ENCODE measurements around the gene LOXL1.

Gene LOXL1

DNA sequence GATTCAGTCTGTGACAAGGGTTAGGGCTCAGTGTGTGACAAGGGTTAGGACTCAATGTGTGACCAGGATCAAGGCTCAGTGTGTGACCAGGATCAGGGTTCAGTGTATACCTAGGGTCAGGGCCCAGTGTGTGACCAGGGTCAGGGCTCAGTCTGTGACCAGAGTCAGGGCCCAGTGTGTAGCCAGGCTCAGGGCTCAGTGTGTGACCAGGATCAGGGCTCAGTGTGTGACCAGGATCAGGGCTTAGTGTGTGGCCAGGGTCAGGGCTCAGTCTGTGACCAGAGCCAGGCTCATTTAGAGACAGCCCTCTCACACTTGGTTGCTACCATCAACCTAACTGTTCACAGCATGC is 24.2 kb downstream of the LOXL1 start:
- no peak for ATAC-seq
- no peak for TF ChIP-seq ZNF70 (CRISPR knock-in tag; IDR thresholded peaks at IDR 0.05)
- no peak for TF ChIP-seq ISL1 (CRISPR knock-in tag; IDR thresholded peaks at IDR 0.05)
- TF ChIP-seq, protein P1, sequence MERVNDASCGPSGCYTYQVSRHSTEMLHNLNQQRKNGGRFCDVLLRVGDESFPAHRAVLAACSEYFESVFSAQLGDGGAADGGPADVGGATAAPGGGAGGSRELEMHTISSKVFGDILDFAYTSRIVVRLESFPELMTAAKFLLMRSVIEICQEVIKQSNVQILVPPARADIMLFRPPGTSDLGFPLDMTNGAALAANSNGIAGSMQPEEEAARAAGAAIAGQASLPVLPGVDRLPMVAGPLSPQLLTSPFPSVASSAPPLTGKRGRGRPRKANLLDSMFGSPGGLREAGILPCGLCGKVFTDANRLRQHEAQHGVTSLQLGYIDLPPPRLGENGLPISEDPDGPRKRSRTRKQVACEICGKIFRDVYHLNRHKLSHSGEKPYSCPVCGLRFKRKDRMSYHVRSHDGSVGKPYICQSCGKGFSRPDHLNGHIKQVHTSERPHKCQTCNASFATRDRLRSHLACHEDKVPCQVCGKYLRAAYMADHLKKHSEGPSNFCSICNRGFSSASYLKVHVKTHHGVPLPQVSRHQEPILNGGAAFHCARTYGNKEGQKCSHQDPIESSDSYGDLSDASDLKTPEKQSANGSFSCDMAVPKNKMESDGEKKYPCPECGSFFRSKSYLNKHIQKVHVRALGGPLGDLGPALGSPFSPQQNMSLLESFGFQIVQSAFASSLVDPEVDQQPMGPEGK (CRISPR knock-in tag; IDR thresholded peaks at IDR 0.05; ENCODE audit: borderline replicate concordance) = no peak
- no peak for TF ChIP-seq CSRNP3 (CRISPR knock-in tag; IDR thresholded peaks at IDR 0.05)
- TF ChIP-seq, protein P2, sequence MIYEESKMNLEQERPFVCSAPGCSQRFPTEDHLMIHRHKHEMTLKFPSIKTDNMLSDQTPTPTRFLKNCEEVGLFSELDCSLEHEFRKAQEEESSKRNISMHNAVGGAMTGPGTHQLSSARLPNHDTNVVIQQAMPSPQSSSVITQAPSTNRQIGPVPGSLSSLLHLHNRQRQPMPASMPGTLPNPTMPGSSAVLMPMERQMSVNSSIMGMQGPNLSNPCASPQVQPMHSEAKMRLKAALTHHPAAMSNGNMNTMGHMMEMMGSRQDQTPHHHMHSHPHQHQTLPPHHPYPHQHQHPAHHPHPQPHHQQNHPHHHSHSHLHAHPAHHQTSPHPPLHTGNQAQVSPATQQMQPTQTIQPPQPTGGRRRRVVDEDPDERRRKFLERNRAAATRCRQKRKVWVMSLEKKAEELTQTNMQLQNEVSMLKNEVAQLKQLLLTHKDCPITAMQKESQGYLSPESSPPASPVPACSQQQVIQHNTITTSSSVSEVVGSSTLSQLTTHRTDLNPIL (CRISPR knock-in tag; IDR thresholded peaks at IDR 0.05; ENCODE audit: low read depth) = no peak
- no peak for TF ChIP-seq TCF4 (CRISPR knock-in tag; IDR thresholded peaks at IDR 0.05; ENCODE audit: borderline replicate concordance)
- TF ChIP-seq TSHZ2 (CRISPR knock-in tag; IDR thresholded peaks at IDR 0.05) = no peak
- TF ChIP-seq ZNF565 (CRISPR knock-in tag; conservative IDR thresholded peaks at IDR 0.05; ENCODE audit: low read depth) = no peak
- no peak for TF ChIP-seq SNAI2 (CRISPR knock-in tag; IDR thresholded peaks at IDR 0.05)
- TF ChIP-seq GLIS3 (CRISPR knock-in tag; IDR thresholded peaks at IDR 0.05) = no peak
- TF ChIP-seq ARNTL (CRISPR knock-in tag; IDR thresholded peaks at IDR 0.05; ENCODE audit: borderline replicate concordance, low read depth) = no peak
- no peak for TF ChIP-seq ZFP30 (CRISPR knock-in tag; IDR thresholded peaks at IDR 0.05)

- peak; percentile 99 for ATAC-seq
Observed at GRCh38 chr15:73950831-73951561, 24.7 kb downstream of the LOXL1 start.

GRCh38 chr15:73951601-73952000 is 25.3 kb downstream of the LOXL1 start:
- TF ChIP-seq ZFP30 (CRISPR knock-in tag; IDR thresholded peaks at IDR 0.05) = no peak
- TF ChIP-seq CSDC2 (CRISPR knock-in tag; IDR thresholded peaks at IDR 0.05) = no peak
- no peak for TF ChIP-seq OSR1 (CRISPR knock-in tag; IDR thresholded peaks at IDR 0.05)
- no peak for TF ChIP-seq ISL1 (CRISPR knock-in tag; IDR thresholded peaks at IDR 0.05)
- TF ChIP-seq ZFP3 (CRISPR knock-in tag; IDR thresholded peaks at IDR 0.05) = no peak
- peak; percentile 3; the same call in 2 of the 3 replicates for ATAC-seq

More at GRCh38 chr15:73950831-73951561, 24.7 kb downstream of the LOXL1 start:
- TF ChIP-seq SNAI2 (CRISPR knock-in tag; IDR thresholded peaks at IDR 0.05) (0 out of 2 replicates have a peak, but pooled peaks have one; percentile 51), PPARA (CRISPR knock-in tag; IDR thresholded peaks at IDR 0.05; ENCODE audit: borderline replicate concordance) (no peak), BACH2 (CRISPR knock-in tag; IDR thresholded peaks at IDR 0.05; ENCODE audit: borderline replicate concordance) (no peak), TSHZ2 (CRISPR knock-in tag; IDR thresholded peaks at IDR 0.05) (peak; percentile 50; the same call in 1 of the 2 replicates)
